BJ (cell line): Measurements from ENCODE around the gene FBXW11. TPM values are rescaled to one million over a fixed set of nuclear protein-coding genes. Genes with fewer than 3 reads are reported as not detected.

Experiments used
- CTCF ChIA-PET: fragments of 350-600 bp; formaldehyde crosslinking; extraction: SDS; loops from one replicate; lab custom pipeline; 2021; ENCODE audit warnings: antibody characterized with exemption, inconsistent platforms; lab: Yijun Ruan, JAX
- POLR2A ChIA-PET: fragments of 300-600 bp; sonication (Branson Sonifier 250); formaldehyde crosslinking; extraction: SDS; loops from one replicate; lab custom pipeline; 2021; ENCODE audit warnings: antibody characterized with exemption; lab: Charles Lee
- DNase-seq: peaks from one replicate; pipeline ENCODE4 v3.0.0-alpha.2; 2011; ENCODE audit warnings: low read depth
- H3K27me3 ChIP-seq: 2 replicates; pipeline ENCODE4 v1.6.0; 2011; ENCODE audit warnings: low read length; ENCODE audit not compliant: control insufficient read depth, insufficient read depth
- H3K36me3 ChIP-seq: 2 replicates; pipeline ENCODE4 v1.5.1; 2011; ENCODE audit warnings: low read length; ENCODE audit not compliant: control insufficient read depth, insufficient read depth
- H3K4me3 ChIP-seq: 2 replicates; pipeline ENCODE4 v1.5.1; 2011; ENCODE audit warnings: low read depth, mild to moderate bottlenecking, control low read depth, low read length
- polyA plus RNA-seq: library from polyadenylated mRNA; depleted of rRNA; stranded (reverse); fragments of >200 nt; gene quantifications from 2 replicates; pipeline ENCODE4 v1.2.3, GENCODE V29; 2011
- TF ChIP-seq, protein P1 (sequence below): IDR thresholded peaks from 2 replicates; pipeline ENCODE4 v1.5.1; 2011; ENCODE audit warnings: low read depth, mild to moderate bottlenecking, control low read depth, inconsistent platforms, low read length, moderate library complexity; ENCODE audit not compliant: insufficient read depth

Gene FBXW11
- polyA plus RNA-seq, 1 experiment, result 55.5 TPM

DNA sequence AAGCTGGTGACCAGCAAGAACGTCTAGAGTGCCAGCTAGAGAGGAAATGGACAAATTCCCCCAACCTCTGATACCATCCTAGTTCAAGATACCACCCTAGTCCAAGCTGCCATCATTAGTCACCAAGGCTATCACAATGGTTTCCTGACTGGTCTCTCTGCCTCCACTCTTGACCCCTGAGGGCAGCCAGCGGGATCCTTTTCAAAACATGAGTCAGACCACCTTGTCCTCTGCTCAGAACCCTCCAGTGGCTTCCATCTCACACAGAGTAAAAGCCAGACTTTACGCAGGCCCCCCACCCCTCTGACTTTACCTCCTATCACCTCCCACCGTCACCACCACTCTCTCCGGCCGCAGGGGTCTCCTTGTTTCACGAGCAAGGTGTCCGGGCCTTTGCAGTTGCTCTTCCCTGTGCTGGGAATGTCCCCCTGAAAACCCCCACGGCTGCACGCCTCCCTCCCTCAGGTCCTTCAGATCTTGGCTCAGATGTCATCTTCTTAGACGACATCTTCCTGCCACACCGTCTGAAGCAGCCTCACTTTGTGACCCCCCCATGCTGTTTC lies 42.2 kb upstream of the FBXW11 start:
- no peaks in the 10 kb centered on the region for H3K27me3 ChIP-seq

DNA sequence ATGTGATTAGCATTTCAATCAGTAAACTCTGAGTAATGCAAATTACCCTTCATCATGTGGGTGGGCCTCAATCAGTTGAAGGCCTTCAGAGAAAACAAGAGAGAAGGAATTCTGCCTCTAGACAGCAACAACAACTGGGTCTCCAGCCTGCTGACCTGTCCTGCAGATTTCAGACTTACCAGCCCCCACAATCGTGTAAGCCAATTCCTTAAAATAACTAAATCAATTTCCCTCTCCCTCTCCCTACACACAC lies 41.7 kb upstream of the FBXW11 start:
- CTCF ChIA-PET, result interaction anchor here (1.4 to 2.2 kb wide), 3 partner anchors 9 to 136 kb away, joined by 4 to 8 read pairs (median 7); no protein-coding TSS in a partner anchor
- no peak overlapping the region for H3K4me3 ChIP-seq
- POLR2A ChIA-PET, result no interaction called here
- no peak for DNase-seq
- peaks cover 30% of the 10 kb centered on the region for H3K36me3 ChIP-seq
- TF ChIP-seq, protein P1, sequence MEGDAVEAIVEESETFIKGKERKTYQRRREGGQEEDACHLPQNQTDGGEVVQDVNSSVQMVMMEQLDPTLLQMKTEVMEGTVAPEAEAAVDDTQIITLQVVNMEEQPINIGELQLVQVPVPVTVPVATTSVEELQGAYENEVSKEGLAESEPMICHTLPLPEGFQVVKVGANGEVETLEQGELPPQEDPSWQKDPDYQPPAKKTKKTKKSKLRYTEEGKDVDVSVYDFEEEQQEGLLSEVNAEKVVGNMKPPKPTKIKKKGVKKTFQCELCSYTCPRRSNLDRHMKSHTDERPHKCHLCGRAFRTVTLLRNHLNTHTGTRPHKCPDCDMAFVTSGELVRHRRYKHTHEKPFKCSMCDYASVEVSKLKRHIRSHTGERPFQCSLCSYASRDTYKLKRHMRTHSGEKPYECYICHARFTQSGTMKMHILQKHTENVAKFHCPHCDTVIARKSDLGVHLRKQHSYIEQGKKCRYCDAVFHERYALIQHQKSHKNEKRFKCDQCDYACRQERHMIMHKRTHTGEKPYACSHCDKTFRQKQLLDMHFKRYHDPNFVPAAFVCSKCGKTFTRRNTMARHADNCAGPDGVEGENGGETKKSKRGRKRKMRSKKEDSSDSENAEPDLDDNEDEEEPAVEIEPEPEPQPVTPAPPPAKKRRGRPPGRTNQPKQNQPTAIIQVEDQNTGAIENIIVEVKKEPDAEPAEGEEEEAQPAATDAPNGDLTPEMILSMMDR, result no peak
- H3K27me3 ChIP-seq, result no peaks in the 10 kb centered on the region

More for the DNA sequence above, 42.2 kb upstream of the FBXW11 start:
- POLR2A ChIA-PET, result no interaction called here
- peaks cover 29% of the 10 kb centered on the region for H3K36me3 ChIP-seq
- CTCF ChIA-PET, result interaction anchor here (1.7 to 2.2 kb wide), 2 partner anchors 11 to 136 kb away, joined by 7 to 8 read pairs; no protein-coding TSS in a partner anchor
- H3K4me3 ChIP-seq, result no peak overlapping the region
- TF ChIP-seq, protein P1, result no peak
- DNase-seq, result no peak

DNA sequence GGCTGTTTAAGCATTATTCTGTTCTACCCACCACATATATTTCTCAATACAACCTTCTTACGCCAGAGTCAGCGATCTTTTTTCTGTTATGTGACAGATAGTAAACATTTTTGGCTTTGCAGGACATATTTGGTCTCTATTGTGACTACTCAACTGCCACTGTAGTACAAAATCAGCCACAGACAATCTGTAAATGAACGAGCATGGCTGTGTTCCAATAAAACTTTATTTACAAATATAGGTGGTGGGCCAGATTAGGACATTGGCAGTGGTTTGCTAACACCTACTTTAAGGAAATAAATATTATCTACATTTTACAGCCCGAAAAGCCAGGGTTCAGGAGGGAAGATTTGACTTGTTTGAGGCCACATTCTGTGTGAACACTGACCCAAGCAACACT lies 40.2 kb upstream of the FBXW11 start:
- DNase-seq, result no peak
- Histone ChIP-seq H3K27me3 (no peaks in the 10 kb centered on the region), H3K4me3 (no peak overlapping the region), H3K36me3 (peaks cover 23% of the 10 kb centered on the region)
- ChIA-PET CTCF (interaction anchor here (2.2 kb wide), 1 partner anchor 13 kb away, joined by 8 read pairs; no protein-coding TSS in a partner anchor), POLR2A (no interaction called here)
- TF ChIP-seq, protein P1, result no peak

DNA sequence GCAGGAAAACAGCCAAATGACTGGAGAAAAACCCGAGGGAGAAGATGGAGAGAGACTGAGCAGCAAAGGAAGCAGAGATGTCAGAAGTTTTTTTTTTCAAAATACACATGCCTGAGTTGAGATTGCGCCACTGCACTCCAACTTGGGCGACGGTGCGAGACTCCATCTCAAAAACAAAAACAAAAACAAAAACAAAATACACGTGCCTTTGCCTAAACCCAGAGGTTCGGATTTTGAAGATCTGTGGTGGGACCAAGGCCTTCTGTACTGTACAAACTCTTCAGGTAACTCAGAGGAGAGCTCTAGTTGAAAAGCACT lies 38.8 kb upstream of the FBXW11 start:
- CTCF ChIA-PET, result interaction anchor here (0.9 to 1.6 kb wide), 3 partner anchors 14 to 134 kb away, joined by 3 to 12 read pairs (median 3); no protein-coding TSS in a partner anchor
- no peak overlapping the region for H3K4me3 ChIP-seq
- no peaks in the 10 kb centered on the region for H3K27me3 ChIP-seq
- DNase-seq, result no peak
- H3K36me3 ChIP-seq, result peaks cover 20% of the 10 kb centered on the region
- TF ChIP-seq, protein P1, result no peak
- POLR2A ChIA-PET, result no interaction called here

DNA sequence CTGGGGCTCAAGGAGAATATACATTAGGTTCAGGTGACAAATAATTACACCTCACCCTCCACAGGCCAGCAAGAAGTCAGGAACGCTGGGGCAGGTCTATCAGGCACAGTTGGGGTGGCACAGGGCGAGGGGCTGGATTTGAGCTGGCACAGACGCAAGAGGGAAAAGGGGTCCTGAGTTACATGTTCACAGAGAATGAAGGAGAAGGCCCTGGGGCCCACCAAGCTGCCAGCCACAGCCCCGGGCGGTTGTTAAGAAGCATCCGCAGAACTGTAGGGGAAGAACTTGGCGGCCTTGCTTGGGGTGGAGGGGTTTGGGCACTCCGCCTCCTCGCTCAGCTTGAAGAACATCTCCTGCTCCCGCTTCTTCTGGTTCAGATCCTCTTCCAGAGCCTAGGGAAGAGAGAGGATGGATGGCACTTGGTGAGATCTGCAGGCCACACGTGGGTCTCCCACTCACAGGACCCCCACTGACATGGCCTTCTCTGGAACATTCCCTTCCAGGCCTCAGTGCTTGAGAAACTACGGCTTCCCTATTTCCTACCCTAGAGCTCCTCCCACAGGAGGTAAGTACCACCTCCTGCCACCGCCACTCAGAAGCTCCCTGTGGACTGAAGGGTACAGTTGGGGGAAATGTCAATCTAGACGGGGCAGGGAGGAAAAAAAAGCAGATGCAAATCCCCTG lies 38.3 kb upstream of the FBXW11 start:
- no peak for DNase-seq
- ChIA-PET POLR2A (no interaction called here), CTCF (interaction anchor here (0.9 to 1.6 kb wide), 3 partner anchors 15 to 133 kb away, joined by 3 to 12 read pairs (median 3); no protein-coding TSS in a partner anchor)
- TF ChIP-seq, protein P1, result no peak
- Histone ChIP-seq H3K4me3 (no peak overlapping the region), H3K27me3 (no peaks in the 10 kb centered on the region), H3K36me3 (peaks cover 18% of the 10 kb centered on the region)
